Measurements from ENCODE around the gene LPP.

LPP gene

DNA sequence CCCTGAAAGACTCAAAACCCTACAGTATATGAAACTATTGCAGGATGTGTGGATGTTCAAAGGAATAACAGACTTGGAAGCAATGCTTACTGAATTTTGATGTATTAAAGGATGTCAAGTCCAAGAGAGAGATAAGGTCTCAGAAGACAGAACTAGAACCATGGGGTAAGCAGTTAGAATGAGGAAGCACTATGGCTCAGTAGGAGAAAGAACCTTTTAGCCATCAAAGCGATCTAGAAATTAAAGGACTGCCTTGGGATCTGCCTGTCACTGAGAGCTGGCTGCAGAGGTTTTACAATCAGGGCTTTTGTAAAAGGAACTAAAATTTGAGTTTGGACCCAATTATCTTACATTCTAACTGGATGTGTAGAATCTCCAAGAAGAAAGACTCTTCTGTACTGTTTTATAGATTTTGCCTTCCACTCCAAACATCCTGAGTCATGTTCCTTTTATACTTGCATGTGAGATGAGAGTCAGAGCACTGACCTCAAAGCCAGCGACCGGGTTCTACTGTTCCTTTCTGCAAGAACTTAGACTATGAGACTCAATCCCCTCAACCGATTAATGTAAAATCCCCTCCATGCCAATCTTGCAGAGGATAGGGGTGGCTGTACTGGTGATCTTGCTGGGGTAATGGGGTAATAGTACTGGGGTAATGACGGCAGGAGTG is 605.5 kb downstream of the LPP start:
- no peak for DNase-seq (ENCODE audit: extremely low read depth in 1 of 2, low read depth in 1 of 2)

GRCh38 chr3:188760408-188760807 is 606.5 kb downstream of the LPP start:
- no peak for DNase-seq (ENCODE audit: extremely low read depth in 1 of 2, low read depth in 1 of 2)

DNA sequence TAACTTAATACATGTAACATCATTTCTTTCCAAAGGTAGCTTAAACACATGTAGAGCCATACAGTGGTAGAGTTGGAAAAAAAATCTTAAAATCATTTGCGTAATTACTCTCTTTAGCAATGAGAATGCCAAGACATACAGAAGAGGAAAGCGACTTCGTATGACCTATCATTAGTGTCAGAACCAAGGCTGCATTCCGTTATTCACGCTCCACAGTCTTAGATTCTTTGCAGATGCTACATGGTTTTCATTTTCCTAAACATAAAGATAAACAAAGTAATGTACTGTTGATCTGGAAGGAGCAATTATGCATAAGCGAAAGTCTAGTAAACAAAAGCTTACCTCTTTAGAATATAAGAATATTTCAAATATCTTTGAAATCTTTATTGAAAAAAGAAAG is 607.5 kb downstream of the LPP start:
- DNase-seq (ENCODE audit: extremely low read depth in 1 of 2, low read depth in 1 of 2) = no peak

- no peak for DNase-seq (ENCODE audit: extremely low read depth in 1 of 2, low read depth in 1 of 2)
Measured at GRCh38 chr3:188761964-188762363, 608.0 kb downstream of the LPP start.

GRCh38 chr3:188764609-188765008 is 610.7 kb downstream of the LPP start:
- no peak for DNase-seq (ENCODE audit: extremely low read depth in 1 of 2, low read depth in 1 of 2)

DNA sequence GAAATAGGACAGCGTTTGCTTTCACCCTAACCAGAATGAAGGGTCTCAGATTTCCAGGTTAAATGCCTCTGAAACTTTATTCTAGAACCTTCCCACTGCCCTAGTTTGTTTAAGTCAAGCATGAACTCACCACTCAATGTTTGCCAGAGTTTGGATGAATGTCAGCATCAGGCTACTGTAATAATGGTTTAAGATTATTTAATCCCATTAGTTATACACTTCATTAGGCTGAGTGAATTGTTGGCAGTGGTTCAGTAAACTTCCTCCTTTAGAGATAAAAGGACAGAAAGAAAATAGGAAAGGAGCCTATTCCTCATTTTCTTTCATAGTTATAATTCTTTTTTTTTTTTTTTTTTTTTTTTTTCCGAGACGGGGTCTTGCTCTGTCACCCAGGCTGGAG is 615.9 kb downstream of the LPP start:
- DNase-seq (ENCODE audit: extremely low read depth in 1 of 2, low read depth in 1 of 2) = no peak

DNA sequence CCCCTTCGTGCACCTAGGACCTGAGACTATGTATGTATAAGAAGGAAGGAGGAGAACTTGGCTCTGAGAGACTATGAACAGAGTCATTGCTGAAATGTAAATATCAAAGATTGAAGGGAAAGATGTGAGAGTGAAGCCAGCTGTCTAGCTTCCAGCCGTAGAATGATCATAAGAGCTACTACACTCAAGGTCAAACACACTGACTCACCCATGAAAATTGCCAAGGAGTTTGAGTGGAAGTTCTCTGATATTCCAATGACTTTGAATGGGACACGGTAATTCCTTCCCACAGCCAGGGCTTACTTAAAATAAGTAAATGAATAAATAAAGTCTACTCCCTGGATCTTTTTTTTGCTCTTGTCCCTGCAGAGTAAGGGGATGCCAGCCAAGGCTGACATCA is 618.9 kb downstream of the LPP start:
- no peak for DNase-seq (ENCODE audit: extremely low read depth in 1 of 2, low read depth in 1 of 2)

DNA sequence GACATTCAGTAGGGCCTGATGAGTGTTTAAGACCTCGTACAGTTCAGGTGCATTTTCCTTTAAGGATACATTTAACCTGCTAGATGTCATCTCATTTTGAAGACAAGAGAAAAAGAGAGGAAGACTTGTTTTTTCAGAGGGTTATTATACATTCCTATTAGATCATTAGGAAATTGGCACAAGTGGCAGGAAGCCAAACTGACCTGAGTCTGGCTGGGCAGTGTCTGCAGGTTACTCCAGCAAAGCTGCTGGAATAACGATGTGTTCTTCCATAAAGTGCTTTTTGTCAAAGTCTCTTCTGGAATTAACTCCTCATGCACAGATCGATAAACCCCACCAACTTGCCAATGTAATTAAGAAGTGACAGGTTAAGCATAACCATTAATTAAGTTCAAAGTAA is 621.5 kb downstream of the LPP start:
- DNase-seq (ENCODE audit: extremely low read depth in 1 of 2, low read depth in 1 of 2) = no peak

DNA sequence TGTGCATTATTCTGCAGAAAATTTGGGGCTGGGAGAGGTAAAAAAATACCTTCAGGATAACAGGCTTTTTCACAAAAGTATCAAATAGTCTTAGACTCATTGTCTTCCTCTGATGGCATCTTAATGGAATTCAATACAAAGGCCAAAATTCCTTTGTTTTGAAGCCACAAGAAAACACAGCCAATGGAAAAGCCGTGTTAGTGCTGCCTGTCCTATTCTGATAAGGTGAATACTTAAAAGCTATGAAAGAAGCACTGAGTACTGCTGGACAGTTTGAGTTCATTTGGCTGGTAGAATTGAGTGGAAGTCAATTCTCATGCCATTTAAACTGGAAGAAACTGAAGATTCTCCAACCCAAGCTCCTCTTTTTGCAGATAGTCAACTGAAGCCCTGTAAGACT is 622.5 kb downstream of the LPP start:
- DNase-seq (ENCODE audit: extremely low read depth in 1 of 2, low read depth in 1 of 2) = no peak

- no peak for DNase-seq (ENCODE audit: extremely low read depth in 1 of 2, low read depth in 1 of 2)
Measured at GRCh38 chr3:188778091-188778852, 624.3 kb downstream of the LPP start.

DNA sequence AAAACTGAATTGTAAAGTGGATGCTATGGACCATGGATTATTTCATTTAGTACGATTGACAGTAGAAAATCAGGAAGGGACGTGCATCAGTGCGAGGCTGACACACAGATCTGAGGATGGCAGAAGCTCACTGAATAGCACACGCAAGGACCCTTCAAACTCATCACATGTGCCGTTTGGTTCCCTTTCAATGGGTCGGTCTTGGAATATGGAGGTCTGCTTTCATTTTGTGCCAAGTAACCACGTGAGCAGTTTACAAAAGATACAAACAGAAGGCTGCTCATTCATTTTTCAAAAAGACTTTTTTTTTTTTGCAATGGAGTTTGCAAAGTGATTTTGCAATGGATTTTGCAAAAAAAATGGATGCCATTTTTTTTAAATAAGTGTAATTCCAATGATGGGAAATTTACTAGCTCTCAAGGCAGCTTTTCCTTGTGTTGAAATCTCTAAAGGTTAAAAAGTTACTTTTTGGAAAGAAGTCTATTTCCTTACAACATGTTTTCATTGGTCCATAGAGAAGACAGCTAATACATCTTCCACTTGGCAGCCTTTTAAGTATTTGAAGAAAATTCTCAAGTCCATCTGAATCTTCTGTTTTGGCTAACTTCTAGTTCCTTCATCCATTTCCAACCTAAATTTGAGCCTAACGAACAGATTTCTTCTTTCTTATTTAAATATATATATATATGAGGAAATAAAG is 625.5 kb downstream of the LPP start:
- no peak for DNase-seq (ENCODE audit: extremely low read depth in 1 of 2, low read depth in 1 of 2)

DNA sequence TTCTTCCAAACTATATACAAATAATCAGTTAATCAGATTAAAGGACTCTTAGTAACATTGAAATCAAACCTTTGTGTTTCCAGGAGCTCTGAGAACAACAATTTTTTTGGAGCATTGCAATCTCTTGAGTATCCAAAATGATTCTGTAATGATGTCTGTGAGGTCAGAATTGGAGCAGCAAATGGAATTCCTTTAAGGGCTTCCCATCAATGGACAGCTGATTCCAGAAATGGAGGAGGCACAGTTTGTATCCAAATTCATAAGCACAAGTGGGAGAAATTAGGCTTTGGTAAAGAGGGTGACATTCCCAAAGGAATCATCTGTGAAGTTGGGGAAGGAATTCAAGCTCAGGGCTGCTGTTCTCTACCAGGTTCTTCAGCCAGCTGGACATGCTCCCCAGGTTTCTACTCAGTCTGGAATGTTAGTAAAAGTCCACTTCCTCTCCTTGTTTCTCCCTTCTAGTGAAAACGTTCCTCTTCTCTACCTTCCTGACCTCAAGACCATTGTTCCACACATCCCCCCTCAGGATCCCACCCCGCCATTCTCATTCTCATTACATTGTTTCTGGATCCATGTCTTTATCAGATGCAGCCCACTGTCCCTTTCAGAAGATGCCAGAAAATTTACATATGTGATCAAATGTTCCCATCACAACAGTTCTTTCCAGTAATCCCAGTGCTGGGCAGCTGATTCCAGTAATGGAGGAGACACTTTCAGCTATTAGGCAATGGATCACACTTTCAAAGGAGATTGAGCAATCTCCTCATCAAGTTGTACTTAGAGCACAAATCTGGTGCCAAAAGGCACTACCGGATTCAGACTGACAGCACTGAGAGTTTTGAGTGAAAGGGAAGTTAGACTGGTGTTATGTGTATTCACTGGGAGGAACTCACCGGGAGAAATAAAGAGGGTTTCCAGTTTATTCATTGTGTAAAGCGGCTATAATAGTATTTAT is 626.5 kb downstream of the LPP start:
- DNase-seq (ENCODE audit: extremely low read depth in 1 of 2, low read depth in 1 of 2) = no peak

DNA sequence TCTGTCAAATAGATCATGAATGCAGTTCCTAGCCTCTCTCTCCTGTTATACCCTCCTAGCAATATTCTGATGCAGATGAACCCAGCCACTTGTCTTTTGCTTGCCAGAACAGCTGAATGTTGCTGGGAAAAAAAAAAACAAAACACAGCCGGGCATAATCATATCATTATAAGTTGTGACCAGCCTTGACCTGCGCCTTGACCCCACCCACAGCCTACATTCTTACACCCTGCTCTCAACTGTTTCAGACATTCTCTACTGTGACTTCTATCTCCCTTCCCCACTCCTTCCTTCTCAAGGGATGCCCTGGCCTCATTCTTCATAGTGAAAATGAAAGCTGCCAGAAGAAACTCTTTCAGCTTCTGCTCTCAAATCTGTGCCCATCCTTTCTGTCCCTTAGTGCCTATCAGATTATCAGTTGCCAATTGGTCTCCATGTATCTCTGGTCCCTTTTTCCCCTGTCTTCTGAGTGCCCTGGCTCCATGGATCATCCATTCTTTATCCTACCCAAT is 628.7 kb downstream of the LPP start:
- DNase-seq (ENCODE audit: extremely low read depth in 1 of 2, low read depth in 1 of 2) = no peak

GRCh38 chr3:188786424-188786823 is 632.5 kb downstream of the LPP start:
- no peak for DNase-seq (ENCODE audit: extremely low read depth in 1 of 2, low read depth in 1 of 2)

GRCh38 chr3:188788621-188789081 is 634.7 kb downstream of the LPP start:
- peak; percentile 19 to 28 for DNase-seq (ENCODE audit: extremely low read depth in 1 of 2, low read depth in 1 of 2)

DNA sequence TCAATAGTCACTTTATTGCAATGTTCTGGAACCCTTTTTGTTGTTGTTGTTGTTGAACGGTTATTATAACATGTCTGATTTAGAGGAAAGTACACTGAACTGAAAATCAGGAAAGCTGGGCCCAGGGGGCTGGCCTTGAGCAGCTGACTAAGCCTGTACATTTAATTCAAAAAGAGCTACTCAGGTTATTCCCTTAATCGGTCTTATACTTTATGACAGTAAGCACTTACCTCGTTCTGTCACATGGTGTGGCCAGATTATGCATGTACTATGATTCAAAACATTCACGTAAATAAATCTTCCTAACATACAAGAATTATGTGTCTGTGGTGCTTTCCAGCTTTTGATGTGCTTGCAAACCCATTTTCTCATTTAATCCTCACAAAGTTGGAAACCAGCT is 635.3 kb downstream of the LPP start:
- no peak for DNase-seq (ENCODE audit: extremely low read depth in 1 of 2, low read depth in 1 of 2)

DNA sequence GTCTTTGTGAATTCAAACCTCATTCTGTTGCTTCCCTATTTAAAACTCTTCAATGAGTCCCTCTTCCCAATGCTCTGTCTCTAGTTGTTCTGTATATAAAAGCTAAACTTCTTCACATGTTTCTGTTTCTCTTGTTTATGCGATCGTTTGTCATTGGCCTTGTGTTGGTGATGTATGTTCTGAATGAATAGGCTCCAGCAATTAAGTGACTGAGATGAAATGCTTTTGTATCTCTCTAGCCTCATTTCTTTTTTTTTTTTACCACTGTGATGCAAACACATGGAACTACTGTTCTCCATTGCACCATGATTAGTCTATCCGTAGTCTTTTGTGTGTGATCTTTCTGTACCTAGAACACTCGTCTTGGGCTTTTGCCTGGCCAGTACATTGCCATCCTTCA is 637.4 kb downstream of the LPP start:
- DNase-seq (ENCODE audit: extremely low read depth in 1 of 2, low read depth in 1 of 2) = no peak

DNA sequence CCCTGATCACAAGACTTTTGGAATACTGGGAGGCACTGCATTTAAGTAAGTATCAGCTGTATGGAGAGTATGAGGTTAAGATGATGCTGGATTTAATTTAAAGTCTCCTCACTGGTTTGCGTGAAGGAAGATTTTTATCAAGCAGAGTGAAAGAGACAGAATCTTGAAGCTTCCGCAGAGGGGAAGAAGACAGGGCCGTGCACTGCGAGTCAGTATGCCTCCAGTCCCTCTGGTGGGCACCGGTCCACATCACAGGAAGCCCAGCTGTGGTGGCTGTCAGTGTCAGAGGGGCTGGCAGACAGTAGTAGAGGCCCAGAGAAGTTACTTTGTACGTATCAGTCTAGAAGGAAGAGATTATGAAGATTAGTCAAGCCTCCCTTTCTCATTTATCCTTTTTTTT is 638.8 kb downstream of the LPP start:
- no peak for DNase-seq (ENCODE audit: extremely low read depth in 1 of 2, low read depth in 1 of 2)

- no peak for DNase-seq (ENCODE audit: extremely low read depth in 1 of 2, low read depth in 1 of 2)
Measured at GRCh38 chr3:188796122-188796631, 642.2 kb downstream of the LPP start.

GRCh38 chr3:188797045-188797444 is 643.1 kb downstream of the LPP start:
- DNase-seq (ENCODE audit: extremely low read depth in 1 of 2, low read depth in 1 of 2) = no peak
